Measurements from ENCODE around the gene C9orf72.

Gene C9orf72

GRCh38 chr9:27537756-27538155 lies 35.5 kb downstream of the C9orf72 start:
- no peak for DNase-seq

GRCh38 chr9:27537027-27537435 lies 36.2 kb downstream of the C9orf72 start:
- no peak for DNase-seq

DNA sequence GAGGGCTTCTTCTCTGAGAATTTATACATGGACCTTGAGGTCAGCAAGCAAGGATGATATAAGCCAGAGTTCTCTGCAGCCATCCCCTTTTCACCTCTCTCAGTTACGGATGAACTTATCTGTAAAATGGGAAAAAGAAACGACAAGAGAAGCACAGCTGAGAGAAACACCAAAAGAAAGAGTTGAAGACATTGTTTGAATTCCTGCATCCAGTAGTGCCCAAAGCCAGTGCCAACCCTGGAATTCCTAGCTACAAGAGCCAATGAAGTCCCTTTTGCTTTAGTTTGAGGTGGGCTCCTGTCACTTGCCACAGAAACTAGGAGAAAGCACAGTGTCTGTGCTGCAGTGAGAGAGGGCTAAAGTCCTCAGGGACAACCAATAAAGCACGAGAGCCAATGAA lies 37.1 kb downstream of the C9orf72 start:
- DNase-seq, result no peak

- no peak for DNase-seq
Observed at GRCh38 chr9:27535701-27536118, 37.6 kb downstream of the C9orf72 start.

DNA sequence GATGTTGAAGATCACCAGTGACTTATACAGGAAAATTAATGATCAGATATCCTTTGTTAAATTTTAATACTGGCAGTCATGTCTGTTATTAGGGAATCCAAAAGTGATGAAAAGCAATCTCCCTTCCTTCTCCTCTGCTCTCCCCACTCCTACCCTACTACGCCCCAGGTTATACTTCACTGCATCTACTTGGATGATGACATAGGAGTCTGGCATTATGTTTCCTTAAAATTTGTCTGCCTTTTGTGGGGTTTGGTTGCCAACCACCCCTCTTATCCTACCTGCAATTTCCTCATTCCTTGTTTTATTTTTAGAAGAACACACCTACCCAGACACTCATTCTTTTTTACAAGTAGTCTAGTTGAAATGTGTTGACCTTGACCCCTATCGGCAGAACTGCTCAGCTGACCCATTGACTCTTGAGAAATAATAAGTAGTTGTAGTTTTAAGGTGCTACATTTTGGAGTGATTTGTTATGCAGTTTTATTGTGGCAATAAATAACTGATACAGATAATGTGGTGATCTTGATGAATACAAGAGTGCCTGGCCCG lies 38.5 kb downstream of the C9orf72 start:
- DNase-seq, result no peak

- DNase-seq, result no peak
Observed at GRCh38 chr9:27534131-27534530, 39.1 kb downstream of the C9orf72 start.

GRCh38 chr9:27533311-27533710 lies 40.0 kb downstream of the C9orf72 start:
- no peak for DNase-seq

- DNase-seq, result no peak
Observed at GRCh38 chr9:27532046-27532445, 41.2 kb downstream of the C9orf72 start.

- DNase-seq, result no peak
Observed at GRCh38 chr9:27530915-27531755, 42.1 kb downstream of the C9orf72 start.

DNA sequence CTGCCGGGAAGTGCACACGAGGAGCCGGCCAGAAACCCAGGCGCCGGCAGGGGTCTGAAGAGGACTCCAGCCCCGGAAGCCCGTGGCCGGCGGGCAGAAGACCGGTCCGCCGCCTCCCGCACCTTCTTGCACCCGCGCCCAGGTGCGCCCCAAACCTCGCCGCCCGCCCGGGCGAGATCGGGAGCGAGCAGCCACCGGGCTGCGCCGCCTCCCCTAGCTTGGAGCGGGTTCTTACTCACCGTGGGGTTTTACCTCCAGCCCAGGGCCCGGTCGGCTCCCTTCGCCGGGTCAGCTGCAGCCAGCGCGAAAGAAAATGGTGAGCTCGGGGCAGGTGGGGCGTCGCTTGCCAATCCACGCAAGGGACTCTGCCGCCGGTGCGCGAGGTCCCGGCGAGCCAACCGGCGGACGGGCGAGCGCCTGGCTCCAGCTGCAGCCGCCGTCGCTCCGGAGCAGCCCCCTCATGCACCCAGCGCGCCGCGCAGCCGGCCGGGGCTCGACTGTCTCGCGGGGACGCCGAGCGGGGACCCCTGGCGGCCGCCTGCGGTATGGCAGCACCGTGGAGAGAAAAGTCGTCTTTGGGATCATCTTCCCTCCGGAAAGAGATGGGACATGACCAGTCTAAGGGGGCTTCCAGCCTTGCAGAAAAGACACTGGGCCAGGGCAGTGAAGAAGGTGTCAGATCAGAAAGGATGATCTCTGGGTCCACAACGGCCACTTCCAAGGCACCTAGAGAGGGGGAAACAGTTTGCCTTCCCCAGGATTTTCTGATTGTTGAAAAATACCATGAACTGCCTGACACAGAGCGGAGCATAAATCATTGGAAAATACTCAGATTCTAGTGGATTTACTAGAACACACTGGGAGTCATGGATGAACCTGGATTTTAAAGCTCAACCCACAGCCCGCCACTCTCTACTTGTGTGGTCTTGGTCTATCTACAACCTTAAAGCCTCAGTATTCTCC lies 43.7 kb downstream of the C9orf72 start, which contains the start of gene MOB3B:
TSS of gene MOB3B (minus strand) at position 499 of the 963 bp plus-strand sequence. CDS start 74,264 bp downstream, outside the sequence.
- peak; percentile 53 for DNase-seq

- DNase-seq, result no peak
Observed at GRCh38 chr9:27528886-27529315, 44.4 kb downstream of the C9orf72 start.

DNA sequence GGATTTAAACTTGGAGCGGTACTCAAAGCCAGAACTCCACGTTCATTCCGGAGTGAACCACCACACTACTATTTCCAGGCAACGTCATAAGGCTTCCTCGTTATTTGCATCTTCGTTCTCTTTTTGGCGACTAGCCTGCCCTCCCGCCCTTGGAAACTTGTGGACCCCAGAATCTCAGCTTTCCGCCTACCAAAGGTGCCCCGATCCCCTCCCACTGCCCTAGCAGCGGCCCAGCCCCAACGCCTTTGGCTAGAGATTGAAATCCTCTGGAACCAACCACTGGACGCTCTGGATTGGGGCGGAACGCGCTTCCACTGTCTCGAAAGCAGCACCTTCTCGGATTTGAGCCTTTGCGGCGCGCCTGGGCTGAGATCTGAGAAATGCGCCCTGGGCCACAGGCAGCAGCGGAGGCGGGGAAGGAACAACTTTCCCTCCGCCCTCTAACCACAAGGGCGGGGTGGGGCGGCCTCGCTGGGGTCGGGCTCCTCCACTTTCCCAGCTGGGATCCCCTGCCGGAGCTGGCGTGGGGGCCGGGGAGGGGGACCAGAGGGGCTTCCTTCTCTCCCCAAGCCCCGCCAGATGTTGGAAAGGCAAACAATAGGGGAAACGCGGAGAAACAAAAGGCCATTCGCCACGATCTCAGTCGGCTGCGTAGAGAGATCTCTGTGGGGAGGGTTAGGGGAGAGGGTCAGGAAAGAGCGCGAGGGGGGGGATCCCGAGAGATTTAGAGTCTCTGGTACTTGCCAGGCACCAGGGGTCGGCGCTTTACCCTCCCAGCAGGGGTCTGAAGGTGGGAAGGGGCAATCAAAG lies 45.0 kb downstream of the C9orf72 start:
- no peak for DNase-seq

DNA sequence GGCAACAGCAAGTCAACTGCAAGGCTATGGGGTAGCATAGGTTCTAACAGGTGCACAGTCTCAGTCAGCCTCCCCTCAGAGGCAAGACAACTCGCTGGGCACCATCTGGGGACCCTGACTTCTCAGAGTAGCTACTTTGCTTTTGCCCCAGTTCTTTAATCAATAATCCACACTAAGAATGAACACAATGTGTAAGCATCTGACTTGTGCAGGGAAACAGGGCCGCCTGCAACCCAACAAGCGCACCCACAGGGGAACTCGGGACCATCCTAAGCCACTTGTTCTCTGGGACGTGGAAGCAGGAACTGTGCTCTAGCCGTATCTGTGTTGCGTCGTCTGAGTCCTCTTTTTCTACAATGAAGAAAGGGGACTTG lies 45.6 kb downstream of the C9orf72 start:
- DNase-seq, result no peak

GRCh38 chr9:27524236-27524635 lies 49.0 kb downstream of the C9orf72 start, which contains the start of gene IFNK:
Gene IFNK (plus strand): TSS chr9:27524290. CDS start chr9:27524337, 47 bp downstream.
- no peak for DNase-seq

DNA sequence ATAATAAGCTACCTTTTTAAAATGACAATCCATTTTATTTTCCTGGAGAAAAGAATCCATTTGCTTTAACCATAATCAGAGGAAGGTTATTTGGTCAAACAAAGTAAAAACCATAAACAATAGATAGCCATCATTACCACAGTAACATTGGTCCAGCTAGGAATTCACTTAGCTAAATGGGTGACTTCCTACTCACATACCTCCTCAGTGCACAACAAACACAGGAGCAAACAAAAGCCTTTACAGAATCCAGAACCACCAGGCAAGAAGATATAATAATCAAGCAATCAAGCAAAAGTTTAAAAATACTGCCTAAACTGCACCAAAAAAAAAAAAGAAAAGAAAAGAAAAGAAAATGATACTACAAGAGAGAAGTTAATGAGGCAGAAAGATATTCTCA lies 50.1 kb downstream of the C9orf72 start:
- no peak for DNase-seq

DNA sequence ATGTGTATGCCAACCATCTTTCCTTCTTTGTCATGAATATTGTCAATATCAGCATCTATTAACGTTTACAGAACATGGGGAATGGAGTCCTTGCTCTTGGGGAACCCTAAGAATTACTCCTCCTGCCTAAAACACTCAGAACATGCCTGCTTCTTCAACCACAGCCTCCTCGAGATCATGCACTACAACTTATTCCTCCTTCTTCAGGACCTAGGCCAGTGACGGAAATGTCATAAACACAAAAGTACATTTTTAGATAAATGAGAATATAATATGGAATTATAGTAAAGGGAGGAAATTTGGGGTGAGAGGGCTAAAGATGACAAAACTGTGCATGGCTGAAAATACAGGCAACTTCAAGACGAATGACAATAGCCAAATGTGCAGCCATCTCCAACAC lies 52.3 kb downstream of the C9orf72 start:
- DNase-seq, result no peak

DNA sequence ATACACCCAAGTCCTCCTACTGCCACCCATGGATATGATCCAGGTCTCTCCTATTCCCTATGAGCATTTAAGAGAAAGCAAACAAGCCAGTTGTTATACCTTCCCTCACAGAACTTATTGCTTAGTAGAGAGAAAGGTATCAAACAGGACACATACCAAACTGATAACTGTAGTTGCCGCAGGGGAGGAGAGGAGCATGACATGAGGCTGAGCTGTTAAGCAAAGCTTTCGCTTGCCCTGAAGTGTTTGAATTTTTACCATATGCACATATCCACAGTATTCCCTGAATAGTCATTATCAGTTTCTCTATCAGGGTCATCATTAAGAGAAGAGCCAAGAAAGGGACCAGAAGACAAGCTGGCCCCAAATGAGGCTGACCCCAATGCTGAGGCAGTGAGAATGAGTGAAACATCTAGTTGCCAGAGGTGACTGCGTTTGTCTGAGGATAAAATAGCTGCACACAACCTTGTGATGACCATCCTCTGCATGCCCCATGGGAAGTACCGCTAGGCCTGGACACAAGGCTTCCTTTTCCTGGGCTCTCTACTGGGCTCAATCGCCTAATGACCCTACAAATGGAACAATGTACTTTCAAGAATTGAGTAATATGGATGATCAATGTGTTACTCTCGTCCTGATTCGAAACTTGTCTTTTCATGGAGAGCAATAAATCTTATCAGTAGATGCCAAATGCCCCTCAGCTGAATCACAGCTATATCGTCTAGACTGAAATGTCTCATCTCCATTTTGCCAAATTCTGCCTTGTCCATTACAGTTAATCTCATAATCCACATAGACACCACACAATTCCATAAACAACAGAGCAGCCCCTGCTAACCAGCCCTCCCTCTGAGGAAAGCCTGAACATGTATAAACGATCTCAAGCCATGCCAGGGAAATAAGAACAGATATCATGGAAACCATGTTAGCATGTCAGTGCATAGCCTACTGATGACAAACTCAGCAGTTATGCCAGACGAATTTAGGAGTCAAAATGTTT lies 53.5 kb downstream of the C9orf72 start:
- no peak for DNase-seq

DNA sequence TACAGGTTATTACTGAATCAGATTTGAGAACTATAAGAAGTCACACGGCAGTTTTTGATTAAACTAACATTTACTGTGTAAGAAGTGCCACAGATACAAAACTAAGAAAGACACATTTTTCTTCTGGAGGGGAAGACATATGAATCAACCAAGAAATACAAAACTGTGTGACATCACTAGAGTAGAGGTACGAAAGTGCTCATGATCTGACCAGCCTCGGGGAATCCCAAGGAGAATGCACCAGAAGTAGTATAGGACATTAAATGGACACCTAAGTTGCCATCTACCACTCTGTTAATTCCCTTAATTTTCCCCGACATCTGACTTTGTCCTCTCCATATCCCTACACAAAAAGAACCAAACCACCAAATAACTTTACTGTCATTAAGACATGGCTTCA lies 54.5 kb downstream of the C9orf72 start:
- DNase-seq, result no peak

DNA sequence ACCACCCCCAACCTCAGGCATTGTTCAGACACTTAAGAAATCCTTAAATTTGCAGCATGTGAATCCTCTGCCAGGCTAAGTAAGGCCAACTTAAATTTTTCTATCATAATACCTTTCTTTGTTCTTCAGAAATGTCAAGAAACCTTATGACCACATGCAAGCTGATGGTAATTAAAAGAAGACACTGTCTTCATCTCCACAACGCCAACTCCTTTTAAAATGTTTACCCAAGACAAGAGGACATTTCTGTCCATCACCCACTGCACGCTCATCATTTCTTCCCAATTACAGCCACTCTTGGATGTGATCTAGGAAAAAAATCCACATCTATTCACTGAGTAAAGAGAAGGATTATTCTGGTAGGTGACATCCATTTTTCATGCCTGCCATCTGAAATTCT lies 55.3 kb downstream of the C9orf72 start:
- DNase-seq, result no peak

DNA sequence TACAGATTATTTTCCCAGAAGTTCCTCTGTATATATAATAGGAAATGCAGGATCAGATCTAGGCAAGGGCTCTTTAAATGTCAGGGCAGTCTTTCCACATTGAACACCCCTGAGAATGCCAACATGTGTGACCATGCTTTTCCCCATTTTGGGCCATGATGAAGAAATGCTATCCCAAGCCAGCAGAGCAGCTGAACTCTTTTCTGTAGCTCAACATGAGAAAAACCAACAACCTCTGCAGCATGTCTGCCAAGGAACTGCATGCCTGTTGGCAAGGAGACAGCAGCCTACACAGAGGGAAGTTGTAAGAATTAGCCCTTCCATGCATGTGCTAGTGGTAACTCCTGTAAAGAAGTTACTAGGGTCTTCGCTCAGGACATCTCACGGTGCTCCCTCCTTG lies 58.7 kb downstream of the C9orf72 start:
- no peak for DNase-seq

DNA sequence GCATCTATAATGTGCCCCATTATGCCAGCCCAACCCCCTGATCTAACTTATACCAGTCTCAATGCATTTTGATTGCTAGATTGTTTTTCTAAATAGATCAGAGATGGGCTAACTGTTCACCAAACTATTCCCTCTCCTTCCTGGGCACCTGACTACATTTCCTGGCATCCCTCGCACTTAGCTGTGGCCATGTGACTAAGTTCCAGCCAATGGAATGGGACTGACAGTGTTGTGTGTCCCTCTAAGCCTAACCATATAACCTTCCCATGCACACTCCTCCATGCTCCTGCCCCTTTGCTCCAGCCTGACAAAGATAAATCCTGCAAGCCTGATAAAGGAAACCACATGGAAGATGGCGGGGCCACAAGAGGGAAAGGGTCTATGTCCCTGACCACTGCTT lies 61.5 kb downstream of the C9orf72 start:
- DNase-seq, result no peak

Measured in NCI-H526 treated with DMSO at 0.1 percent for 48 hours (cell line).